ENCODE data around the gene RPL32. TPM values are rescaled to one million over a fixed set of nuclear protein-coding genes. Genes with fewer than 3 reads are reported as not detected.
"Not testable (repeated sequence)": the region's sequence is repeated elsewhere in the genome, so short reads cannot be mapped to it uniquely, and the experiment has no call there.

RPL32 gene
- total and polyA plus RNA-seq, 2 experiments from 2014 or later = 666 to 897 TPM

DNA sequence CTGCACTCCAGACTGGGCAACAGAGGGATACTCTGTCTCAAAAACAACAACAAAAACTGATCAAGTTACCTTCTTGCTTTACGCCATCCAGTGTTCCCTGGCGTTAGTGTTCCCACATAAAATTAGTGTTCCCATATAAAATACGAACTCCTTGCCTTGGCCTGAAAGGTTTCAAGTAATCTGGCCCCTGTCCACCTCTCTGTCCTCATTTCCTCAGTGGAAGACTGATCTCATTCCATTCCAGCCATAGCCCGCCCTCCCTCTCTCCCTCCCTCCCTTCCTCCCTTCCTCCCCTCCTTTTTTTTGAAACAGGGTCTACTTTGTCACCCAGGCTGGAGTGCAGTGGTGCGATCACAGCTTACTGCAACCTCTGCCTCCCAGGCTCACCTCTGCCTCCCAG, 47.7 kb downstream of the RPL32 start:
- no peaks in the 10 kb centered on the region for H3K9me2 ChIP-seq (replicated peaks; ENCODE audit: insufficient read depth)
- TF ChIP-seq EZH2phosphoT487 (IDR thresholded peaks at IDR 0.05; ENCODE audit: low read depth, severe bottlenecking, unreplicated experiment) (no peak), EZH2 (IDR thresholded peaks at IDR 0.05; ENCODE audit: borderline replicate concordance) (no peak)
- peaks cover 5% of the 10 kb centered on the region for H3K4me1 ChIP-seq (ENCODE audit: insufficient read depth)
- H3K79me2 ChIP-seq = no peaks in the 10 kb centered on the region
- H4K20me1 ChIP-seq (ENCODE audit: insufficient read depth, poor library complexity, severe bottlenecking) = no peaks in the 10 kb centered on the region
- H3K4me2 ChIP-seq = no peak overlapping the region
- no peaks in the 10 kb centered on the region for H3K27me3 ChIP-seq
- H3K27ac ChIP-seq = no peak overlapping the region
- WGBS (ENCODE audit: low lambda C conversion rate, missing lambda C conversion rate) = 67% methylated on average over 3 of the region's 5 CpGs
- no peak overlapping the region for H3K4me3 ChIP-seq
- no peaks in the 10 kb centered on the region for H3K9me3 ChIP-seq (ENCODE audit: low read depth)
- H3K36me3 ChIP-seq (replicated peaks; ENCODE audit: insufficient read depth, low read depth) = no peaks in the 10 kb centered on the region
- no peak overlapping the region for H2AFZ ChIP-seq
- no peak for DNase-seq (ENCODE audit: low spot score)

DNA sequence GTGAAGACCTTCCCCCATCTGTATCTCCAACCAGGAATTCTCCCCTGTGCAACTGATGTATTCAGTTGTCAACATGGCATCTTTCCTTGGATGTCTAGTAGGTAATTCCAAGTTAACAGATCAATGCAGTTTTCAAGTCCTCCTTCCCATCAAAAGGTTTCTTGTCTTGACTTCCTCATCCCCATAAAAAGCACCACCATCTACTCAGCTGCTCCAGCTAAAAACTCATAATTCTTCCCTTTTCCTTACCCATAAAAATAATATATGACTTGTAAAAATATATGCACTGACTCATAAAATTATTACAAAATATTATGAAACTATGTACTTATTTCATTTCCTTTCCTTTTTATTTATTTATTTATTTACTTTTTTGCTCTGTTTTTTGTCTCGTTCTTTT, 49.9 kb downstream of the RPL32 start:
- no peaks in the 10 kb centered on the region for H4K20me1 ChIP-seq (ENCODE audit: insufficient read depth, poor library complexity, severe bottlenecking)

DNA sequence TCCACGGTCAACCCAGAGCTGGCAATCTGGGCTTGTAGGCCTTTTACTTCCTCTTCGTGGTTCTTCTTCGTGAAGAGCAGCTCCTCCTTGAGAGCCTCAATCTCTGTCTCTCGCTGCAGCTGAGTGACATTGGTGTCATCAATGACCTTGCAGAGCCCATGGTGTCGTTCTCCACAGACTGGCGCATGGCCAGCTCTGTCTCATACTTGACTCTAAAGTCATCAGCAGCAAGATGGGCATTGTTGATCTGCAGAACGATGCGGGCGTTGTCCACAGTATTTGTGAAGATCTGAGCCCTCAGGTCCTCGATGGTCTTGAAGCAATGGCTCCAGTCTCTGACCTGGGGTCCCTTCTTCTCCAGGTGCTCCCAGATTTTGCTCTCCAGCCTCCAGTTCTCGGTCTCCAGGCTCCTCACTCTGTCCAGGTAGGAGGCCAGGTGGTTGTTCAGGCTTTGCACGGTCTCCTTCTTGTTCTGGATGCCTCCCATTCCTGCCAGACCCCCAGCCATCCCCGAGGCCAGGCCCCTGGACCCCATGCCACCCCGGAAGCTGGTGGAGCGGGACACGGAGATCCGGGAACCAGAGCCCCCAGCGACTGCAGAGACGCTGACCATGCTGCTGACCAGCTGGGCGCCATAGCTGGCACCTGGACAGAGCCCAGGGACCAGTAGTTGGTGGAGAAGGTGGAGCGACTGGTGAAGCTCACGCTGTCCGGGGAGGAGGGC, 53.2 kb downstream of the RPL32 start:
- not testable (repeated sequence) for H3K27ac ChIP-seq; H3K4me3 ChIP-seq; H3K36me3 ChIP-seq (replicated peaks; ENCODE audit: insufficient read depth, low read depth); H3K4me2 ChIP-seq; H3K9me3 ChIP-seq (ENCODE audit: low read depth); H4K20me1 ChIP-seq (ENCODE audit: insufficient read depth, poor library complexity, severe bottlenecking); H3K27me3 ChIP-seq; H3K4me1 ChIP-seq (ENCODE audit: insufficient read depth); H2AFZ ChIP-seq; H3K79me2 ChIP-seq; H3K9me2 ChIP-seq (replicated peaks; ENCODE audit: insufficient read depth); DNase-seq (ENCODE audit: low spot score)
- 92% methylated on average over 22 of the region's 23 CpGs for WGBS (ENCODE audit: low lambda C conversion rate, missing lambda C conversion rate)

More for the DNA sequence above, 49.9 kb downstream of the RPL32 start:
- H3K36me3 ChIP-seq (replicated peaks; ENCODE audit: insufficient read depth, low read depth) = no peaks in the 10 kb centered on the region
- H3K9me2 ChIP-seq (replicated peaks; ENCODE audit: insufficient read depth) = no peaks in the 10 kb centered on the region
- no peak for DNase-seq (ENCODE audit: low spot score)
- H3K9me3 ChIP-seq (ENCODE audit: low read depth) = no peaks in the 10 kb centered on the region
- TF ChIP-seq, protein P1, sequence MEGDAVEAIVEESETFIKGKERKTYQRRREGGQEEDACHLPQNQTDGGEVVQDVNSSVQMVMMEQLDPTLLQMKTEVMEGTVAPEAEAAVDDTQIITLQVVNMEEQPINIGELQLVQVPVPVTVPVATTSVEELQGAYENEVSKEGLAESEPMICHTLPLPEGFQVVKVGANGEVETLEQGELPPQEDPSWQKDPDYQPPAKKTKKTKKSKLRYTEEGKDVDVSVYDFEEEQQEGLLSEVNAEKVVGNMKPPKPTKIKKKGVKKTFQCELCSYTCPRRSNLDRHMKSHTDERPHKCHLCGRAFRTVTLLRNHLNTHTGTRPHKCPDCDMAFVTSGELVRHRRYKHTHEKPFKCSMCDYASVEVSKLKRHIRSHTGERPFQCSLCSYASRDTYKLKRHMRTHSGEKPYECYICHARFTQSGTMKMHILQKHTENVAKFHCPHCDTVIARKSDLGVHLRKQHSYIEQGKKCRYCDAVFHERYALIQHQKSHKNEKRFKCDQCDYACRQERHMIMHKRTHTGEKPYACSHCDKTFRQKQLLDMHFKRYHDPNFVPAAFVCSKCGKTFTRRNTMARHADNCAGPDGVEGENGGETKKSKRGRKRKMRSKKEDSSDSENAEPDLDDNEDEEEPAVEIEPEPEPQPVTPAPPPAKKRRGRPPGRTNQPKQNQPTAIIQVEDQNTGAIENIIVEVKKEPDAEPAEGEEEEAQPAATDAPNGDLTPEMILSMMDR (IDR thresholded peaks at IDR 0.05; ENCODE audit: poor library complexity) = no peak
- TF ChIP-seq EZH2phosphoT487 (IDR thresholded peaks at IDR 0.05; ENCODE audit: low read depth, severe bottlenecking, unreplicated experiment) (no peak), EZH2 (IDR thresholded peaks at IDR 0.05; ENCODE audit: borderline replicate concordance) (no peak)
- WGBS (ENCODE audit: low lambda C conversion rate, missing lambda C conversion rate) = 100% methylated on average over 1 of the region's 1 CpG
- no peak overlapping the region for H3K4me3 ChIP-seq
- H3K27me3 ChIP-seq = no peaks in the 10 kb centered on the region
- H3K79me2 ChIP-seq = no peaks in the 10 kb centered on the region
- H2AFZ ChIP-seq = no peak overlapping the region
- H3K4me2 ChIP-seq = no peak overlapping the region
- no peak overlapping the region for H3K27ac ChIP-seq
- H3K4me1 ChIP-seq (ENCODE audit: insufficient read depth) = peaks cover 5% of the 10 kb centered on the region

DNA sequence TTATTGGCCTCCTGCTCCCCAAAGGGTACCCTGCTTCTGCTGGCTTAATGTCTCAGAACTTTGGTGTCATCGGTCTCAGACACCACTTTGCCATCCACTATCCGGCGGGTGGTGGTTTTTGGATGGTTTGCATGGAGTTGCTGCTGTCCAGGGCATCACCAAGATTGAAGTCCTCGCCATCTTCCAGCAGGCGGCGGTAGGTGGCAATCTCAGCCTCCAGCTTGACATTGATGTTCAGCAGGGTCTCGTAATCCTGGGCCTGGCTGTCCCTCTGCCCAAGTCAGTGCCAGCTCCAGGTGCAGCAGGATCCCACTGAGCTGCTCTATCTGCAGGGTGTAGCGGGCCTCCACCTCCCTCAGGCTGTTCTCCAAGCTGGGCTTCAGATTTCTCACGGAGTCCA, 54.0 kb downstream of the RPL32 start:
- WGBS (ENCODE audit: low lambda C conversion rate, missing lambda C conversion rate) = 22% methylated on average over 9 of the region's 9 CpGs
- not testable (repeated sequence) for H3K9me3 ChIP-seq (ENCODE audit: low read depth); H3K79me2 ChIP-seq; H3K4me2 ChIP-seq; H3K27me3 ChIP-seq; H3K4me3 ChIP-seq; H4K20me1 ChIP-seq (ENCODE audit: insufficient read depth, poor library complexity, severe bottlenecking); H3K4me1 ChIP-seq (ENCODE audit: insufficient read depth); H2AFZ ChIP-seq; H3K27ac ChIP-seq; H3K9me2 ChIP-seq (replicated peaks; ENCODE audit: insufficient read depth); H3K36me3 ChIP-seq (replicated peaks; ENCODE audit: insufficient read depth, low read depth)
- peak; percentile 66 for DNase-seq (ENCODE audit: low spot score)
- TF ChIP-seq, protein P1 (IDR thresholded peaks at IDR 0.05; ENCODE audit: poor library complexity) = peak; percentile 36

All from hepatocyte (in vitro differentiated cells).